ENCODE results near the gene TBKBP1. TPM values are rescaled to one million over a fixed set of nuclear protein-coding genes. Genes with fewer than 3 reads are reported as not detected.
"Not testable (repeated sequence)": the region's sequence is repeated elsewhere in the genome, so short reads cannot be mapped to it uniquely, and the experiment has no call there.

TBKBP1 gene
- total RNA-seq, 2 donors from 2014 or later: 13.1 to 22.6 TPM

DNA sequence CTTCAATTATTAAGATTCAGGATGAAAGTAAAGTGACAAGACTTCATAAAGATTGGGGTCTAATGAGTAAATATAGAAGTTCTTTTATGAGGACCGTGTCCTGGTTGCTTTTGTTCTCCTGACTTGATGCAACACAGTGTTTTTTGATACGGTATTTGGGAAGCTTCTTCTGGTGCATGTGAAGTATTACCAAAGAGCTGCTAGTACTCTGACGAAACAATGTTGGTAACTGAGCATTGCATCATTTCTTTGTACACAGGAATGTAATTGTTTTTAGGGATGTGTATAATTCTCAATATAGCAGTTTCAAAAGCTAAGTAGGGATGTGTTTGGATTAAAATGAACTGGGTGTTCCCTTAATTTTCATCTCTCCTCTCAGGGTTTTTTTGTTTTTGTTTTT is 28.3 kb upstream of the TBKBP1 start:
- Mint-ChIP-seq H3K9me3 (no peaks in the 10 kb centered on the region), H3K27me3 (no peaks in the 10 kb centered on the region), H3K36me3 (peaks cover 32% of the 10 kb centered on the region), H3K4me3 (no peak overlapping the region), H3K4me1 (ENCODE audit: low read depth in 2 of 2) (peaks cover 20 to 30% of the 10 kb centered on the region in 2 donors), H3K27ac (peak overlapping the region; percentile 36 to 85)
- no peak for ATAC-seq
- no peak for DNase-seq (ENCODE audit: low spot score)

- no peak for ATAC-seq
- Mint-ChIP-seq H3K27me3 (no peaks in the 10 kb centered on the region), H3K9me3 (no peaks in the 10 kb centered on the region), H3K4me3 (no peak overlapping the region), H3K27ac (no peak overlapping the region), H3K36me3 (peaks cover 48% of the 10 kb centered on the region), H3K4me1 (ENCODE audit: low read depth in 2 of 2) (peaks cover 24 to 28% of the 10 kb centered on the region in 2 donors)
- DNase-seq (ENCODE audit: low spot score): no peak
These were observed 24.9 kb upstream of the TBKBP1 start for GRCh38 chr17:47669081-47669480.

DNA sequence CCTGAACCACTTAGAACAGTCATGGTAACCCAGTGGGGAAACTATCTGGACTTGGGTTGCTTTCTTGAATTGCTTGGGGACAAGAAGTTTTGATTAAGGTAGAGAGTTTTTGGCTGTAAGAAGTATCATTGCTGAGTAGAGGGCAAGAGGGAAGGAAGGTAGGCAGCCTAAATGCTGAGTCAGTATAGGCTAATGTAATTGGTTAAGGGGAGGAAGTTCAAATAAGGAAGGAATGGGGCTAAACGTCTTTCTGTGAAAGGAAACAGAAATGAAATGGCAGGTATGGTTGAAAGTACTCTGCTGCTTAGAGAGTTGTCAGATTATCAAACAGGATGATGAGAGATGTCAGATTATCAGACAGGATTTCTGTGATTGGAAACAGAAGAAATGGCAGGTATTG is 23.9 kb upstream of the TBKBP1 start:
- H3K36me3 Mint-ChIP-seq: peaks cover 47% of the 10 kb centered on the region
- H3K9me3 Mint-ChIP-seq: no peaks in the 10 kb centered on the region
- peaks cover 22 to 26% of the 10 kb centered on the region in 2 donors for H3K4me1 Mint-ChIP-seq (ENCODE audit: low read depth in 2 of 2)
- H3K27ac Mint-ChIP-seq: peak overlapping the region; percentile 7 to 62
- no peak for DNase-seq (ENCODE audit: low spot score)
- no peak for ATAC-seq
- H3K4me3 Mint-ChIP-seq: no peak overlapping the region
- H3K27me3 Mint-ChIP-seq: no peaks in the 10 kb centered on the region

DNA sequence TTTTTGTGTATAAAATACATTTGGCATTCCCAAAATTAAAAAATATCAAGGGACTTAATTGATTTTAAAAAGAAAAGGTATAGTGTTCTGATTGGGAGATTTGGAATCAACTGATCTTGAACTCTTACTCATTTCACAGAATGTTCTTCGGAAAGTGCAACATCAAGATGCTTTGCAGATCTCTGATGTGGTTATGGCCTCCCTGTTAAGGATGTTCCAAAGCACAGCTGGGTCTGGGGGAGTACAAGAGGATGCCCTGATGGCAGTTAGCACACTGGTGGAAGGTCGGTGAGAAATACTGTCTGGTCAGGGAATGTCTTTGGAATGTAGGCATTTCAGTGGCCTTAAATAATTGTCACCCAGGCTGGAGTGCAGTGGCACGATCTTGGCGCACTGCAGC is 19.5 kb upstream of the TBKBP1 start:
- ATAC-seq (no peak), DNase-seq (ENCODE audit: low spot score) (no peak)
- H3K27me3 Mint-ChIP-seq: no peaks in the 10 kb centered on the region
- H3K36me3 Mint-ChIP-seq: peaks cover 52% of the 10 kb centered on the region
- H3K27ac Mint-ChIP-seq: peak overlapping the region; percentile 49 to 71
- no peak overlapping the region for H3K4me3 Mint-ChIP-seq
- no peaks in the 10 kb centered on the region for H3K9me3 Mint-ChIP-seq
- H3K4me1 Mint-ChIP-seq (ENCODE audit: low read depth in 2 of 2): peaks cover 16 to 27% of the 10 kb centered on the region in 2 donors

- no peak for ATAC-seq
- Mint-ChIP-seq H3K27ac (no peak overlapping the region), H3K4me3 (no peak overlapping the region), H3K4me1 (ENCODE audit: low read depth in 2 of 2) (peaks cover 15 to 28% of the 10 kb centered on the region in 2 donors), H3K9me3 (no peaks in the 10 kb centered on the region), H3K36me3 (peaks cover 53% of the 10 kb centered on the region), H3K27me3 (no peaks in the 10 kb centered on the region)
- DNase-seq (ENCODE audit: low spot score): no peak
These were observed 18.4 kb upstream of the TBKBP1 start for GRCh38 chr17:47675380-47676198.

DNA sequence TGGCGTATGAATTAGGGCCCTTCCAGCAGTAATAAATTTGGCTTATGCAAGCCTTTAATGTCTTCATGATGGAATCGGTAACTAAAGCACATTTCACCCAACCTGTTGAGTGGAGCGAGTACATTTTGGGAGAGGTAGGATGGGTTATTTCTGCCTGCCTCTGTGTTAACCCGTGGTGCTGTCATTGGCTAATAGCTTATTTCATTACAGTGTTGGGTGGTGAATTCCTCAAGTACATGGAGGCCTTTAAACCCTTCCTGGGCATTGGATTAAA is 17.8 kb upstream of the TBKBP1 start:
- H3K27me3 Mint-ChIP-seq: no peaks in the 10 kb centered on the region
- peaks cover 55% of the 10 kb centered on the region for H3K36me3 Mint-ChIP-seq
- H3K27ac Mint-ChIP-seq: no peak overlapping the region
- H3K4me1 Mint-ChIP-seq (ENCODE audit: low read depth in 2 of 2): peaks cover 19 to 31% of the 10 kb centered on the region in 2 donors
- DNase-seq (ENCODE audit: low spot score) (no peak), ATAC-seq (no peak)
- H3K4me3 Mint-ChIP-seq: no peak overlapping the region
- H3K9me3 Mint-ChIP-seq: no peaks in the 10 kb centered on the region

GRCh38 chr17:47676510-47677165 is 17.3 kb upstream of the TBKBP1 start:
- no peaks in the 10 kb centered on the region for H3K27me3 Mint-ChIP-seq
- H3K36me3 Mint-ChIP-seq: peaks cover 53% of the 10 kb centered on the region
- H3K4me1 Mint-ChIP-seq (ENCODE audit: low read depth in 2 of 2): peaks cover 19 to 31% of the 10 kb centered on the region in 2 donors
- no peaks in the 10 kb centered on the region for H3K9me3 Mint-ChIP-seq
- peak overlapping the region in 1 of 2 donors; percentile 84 for H3K27ac Mint-ChIP-seq
- DNase-seq (ENCODE audit: low spot score) (no peak), ATAC-seq (no peak)
- H3K4me3 Mint-ChIP-seq: no peak overlapping the region

GRCh38 chr17:47678196-47678595 is 15.8 kb upstream of the TBKBP1 start:
- no peaks in the 10 kb centered on the region for H3K27me3 Mint-ChIP-seq
- peaks cover 59% of the 10 kb centered on the region for H3K36me3 Mint-ChIP-seq
- H3K9me3 Mint-ChIP-seq: no peaks in the 10 kb centered on the region
- no peak overlapping the region for H3K4me3 Mint-ChIP-seq
- peak overlapping the region in 1 of 2 donors; percentile 84 for H3K27ac Mint-ChIP-seq
- DNase-seq (ENCODE audit: low spot score) (no peak), ATAC-seq (no peak)
- H3K4me1 Mint-ChIP-seq (ENCODE audit: low read depth in 2 of 2): peaks cover 27 to 31% of the 10 kb centered on the region in 2 donors

DNA sequence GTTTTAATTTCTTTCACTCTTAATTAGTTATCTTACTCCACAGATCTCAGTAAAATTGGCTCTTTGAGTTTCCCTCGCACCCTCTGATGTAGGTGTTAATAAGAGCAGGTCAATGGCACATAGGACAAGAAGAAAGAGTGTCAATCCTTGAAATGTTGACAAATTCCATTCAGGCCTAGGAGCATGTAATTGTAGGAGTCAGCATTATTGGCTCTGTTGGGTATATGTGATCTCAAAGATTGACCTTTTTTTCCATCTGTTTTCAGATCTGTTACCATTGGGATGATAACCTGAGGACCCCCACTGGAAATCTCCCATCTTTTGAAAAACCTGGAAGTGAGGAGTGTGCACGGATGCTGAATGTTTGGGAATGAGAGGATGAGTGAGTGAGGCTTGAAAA is 11.8 kb upstream of the TBKBP1 start:
- Mint-ChIP-seq H3K4me3 (no peak overlapping the region), H3K36me3 (peaks cover 66% of the 10 kb centered on the region)

DNA sequence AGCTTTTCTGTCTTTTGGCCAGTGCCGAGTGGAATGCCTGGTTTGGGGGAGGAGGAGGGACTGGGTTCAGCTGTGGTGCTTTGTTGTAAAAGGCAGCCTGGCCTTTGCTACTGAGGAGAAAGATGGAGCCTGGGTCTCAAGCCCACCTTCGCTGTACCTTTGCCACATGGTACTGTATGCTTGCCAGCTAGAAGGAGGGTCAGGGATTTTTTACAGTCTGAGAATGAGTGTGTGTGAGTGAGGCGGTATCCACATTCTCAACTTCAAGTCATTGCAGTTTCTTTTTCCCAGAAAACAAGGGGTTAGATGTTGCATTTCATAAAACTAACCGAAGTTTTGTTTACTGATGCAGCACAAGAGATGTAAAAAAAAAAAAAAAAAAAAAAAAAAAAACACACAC is 11.2 kb upstream of the TBKBP1 start:
- not testable (repeated sequence) for DNase-seq (ENCODE audit: low spot score); H3K9me3 Mint-ChIP-seq; H3K27me3 Mint-ChIP-seq; H3K4me3 Mint-ChIP-seq
- ATAC-seq: peak; percentile 63 to 66
- Mint-ChIP-seq H3K4me1 (ENCODE audit: low read depth in 2 of 2) (peaks cover 29 to 30% of the 10 kb centered on the region in 2 donors), H3K27ac (peak overlapping the region; percentile 65 to 84), H3K36me3 (peaks cover 61% of the 10 kb centered on the region)

More for the DNA sequence above, 11.8 kb upstream of the TBKBP1 start:
- Mint-ChIP-seq H3K27ac (peak overlapping the region; percentile 65 to 84), H3K9me3 (no peaks in the 10 kb centered on the region), H3K27me3 (no peaks in the 10 kb centered on the region), H3K4me1 (ENCODE audit: low read depth in 2 of 2) (peaks cover 29 to 30% of the 10 kb centered on the region in 2 donors)
- ATAC-seq (no peak), DNase-seq (ENCODE audit: low spot score) (no peak)

- ATAC-seq: no peak
- Mint-ChIP-seq H3K9me3 (no peaks in the 10 kb centered on the region), H3K27ac (peak overlapping the region; percentile 8 to 37), H3K4me1 (ENCODE audit: low read depth in 2 of 2) (peaks cover 25 to 27% of the 10 kb centered on the region in 2 donors), H3K36me3 (peaks cover 55% of the 10 kb centered on the region), H3K27me3 (no peaks in the 10 kb centered on the region), H3K4me3 (no peak overlapping the region)
- DNase-seq (ENCODE audit: low spot score): no peak
These were observed 9.9 kb upstream of the TBKBP1 start for GRCh38 chr17:47684025-47684424.

- peak overlapping the region; percentile 8 to 37 for H3K27ac Mint-ChIP-seq
- H3K9me3 Mint-ChIP-seq: no peaks in the 10 kb centered on the region
- DNase-seq (ENCODE audit: low spot score): no peak
- H3K4me1 Mint-ChIP-seq (ENCODE audit: low read depth in 2 of 2): peaks cover 25 to 27% of the 10 kb centered on the region in 2 donors
- H3K27me3 Mint-ChIP-seq: no peaks in the 10 kb centered on the region
- no peak for ATAC-seq
- H3K4me3 Mint-ChIP-seq: no peak overlapping the region
- peaks cover 55% of the 10 kb centered on the region for H3K36me3 Mint-ChIP-seq
These were observed 9.3 kb upstream of the TBKBP1 start for GRCh38 chr17:47684535-47685193.

DNA sequence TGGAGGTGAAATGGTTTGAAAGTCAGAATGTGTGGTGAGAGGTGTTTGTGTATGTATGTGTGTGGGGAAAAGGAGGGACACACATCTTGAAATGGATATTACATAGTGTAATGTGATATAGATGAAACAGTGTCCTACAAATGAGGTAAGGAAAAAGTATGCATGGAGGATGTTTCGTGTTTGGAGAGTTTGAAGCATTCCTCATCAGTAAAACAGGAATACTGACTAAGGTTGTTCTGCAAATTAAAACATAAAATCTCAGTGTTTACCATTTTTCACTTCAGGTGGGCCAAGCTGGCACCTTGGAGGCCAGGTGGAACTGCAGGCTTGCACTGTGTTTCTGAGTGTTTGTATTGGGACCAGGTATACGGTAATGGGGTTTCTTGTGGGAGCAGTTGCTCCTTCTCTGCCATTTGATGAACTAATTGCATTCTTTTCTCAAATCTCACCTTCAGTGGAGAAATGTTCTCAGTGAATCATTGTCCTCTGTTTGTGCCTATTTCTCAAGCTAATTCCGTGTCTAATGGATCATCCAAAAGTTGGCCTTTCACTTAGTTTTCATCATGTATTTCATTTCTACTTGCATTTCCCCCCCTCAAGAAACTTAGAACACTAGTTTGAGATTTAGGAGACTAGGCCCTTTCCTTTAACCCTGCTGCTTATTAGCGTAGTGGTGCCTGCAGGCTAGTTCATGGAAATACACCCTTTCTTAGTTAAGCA is 8.2 kb upstream of the TBKBP1 start:
- Mint-ChIP-seq H3K4me1 (ENCODE audit: low read depth in 2 of 2) (peaks cover 15 to 29% of the 10 kb centered on the region in 2 donors), H3K4me3 (no peak overlapping the region), H3K27me3 (no peaks in the 10 kb centered on the region), H3K36me3 (peaks cover 44% of the 10 kb centered on the region), H3K9me3 (no peaks in the 10 kb centered on the region), H3K27ac (peak overlapping the region; percentile 47 to 55)
- DNase-seq (ENCODE audit: low spot score) (no peak), ATAC-seq (no peak)

All from natural killer cell treated with Interleukin-12 subunit alpha and Interleukin-12 subunit beta and Interleukin-15 and Interleukin-18, amount 100 ng/mL, for 72 hours (primary cell).